Endodermal cell (in vitro differentiated cells): ENCODE data around the gene DNAH8. TPM values are rescaled to one million over a fixed set of nuclear protein-coding genes. Genes with fewer than 3 reads are reported as not detected.
"Not testable (repeated sequence)": the region's sequence is repeated elsewhere in the genome, so short reads cannot be mapped to it uniquely, and the experiment has no call there.

ENCODE experiments used
- DNase-seq: peaks from one replicate; pipeline ENCODE4 v3.0.0-alpha.2; 2017
- H3K27ac ChIP-seq: 2 replicates; pipeline ENCODE4 v1.5.1; 2013; ENCODE audit warnings: mild to moderate bottlenecking, low read depth, low read length, moderate library complexity
- H3K27me3 ChIP-seq: 2 replicates; pipeline ENCODE4 v1.6.1; 2013; ENCODE audit warnings: mild to moderate bottlenecking, low read length, moderate library complexity; ENCODE audit not compliant: insufficient read depth, control insufficient read depth, poor library complexity, severe bottlenecking
- H3K36me3 ChIP-seq: 2 replicates; pipeline ENCODE4 v1.7.0; 2013; ENCODE audit warnings: mild to moderate bottlenecking, low read length, moderate library complexity; ENCODE audit not compliant: control insufficient read depth, insufficient read depth
- H3K4me1 ChIP-seq: one replicate; pipeline ENCODE4 v1.7.0; 2013; ENCODE audit warnings: low read length; ENCODE audit not compliant: control insufficient read depth, insufficient read depth
- H3K4me3 ChIP-seq: 2 replicates; pipeline ENCODE4 v1.5.1; 2013; ENCODE audit warnings: mild to moderate bottlenecking, low read length, moderate library complexity
- H3K9ac ChIP-seq: 2 replicates; pipeline ENCODE4 v1.6.1; 2013; ENCODE audit warnings: mild to moderate bottlenecking, low read length, moderate library complexity; ENCODE audit not compliant: poor library complexity, severe bottlenecking; ENCODE audit errors: extremely low read depth
- H3K9me3 ChIP-seq: 2 replicates; pipeline ENCODE4 v1.6.1; 2013; ENCODE audit warnings: mild to moderate bottlenecking, low read length, moderate library complexity; ENCODE audit not compliant: control insufficient read depth
- H3K27ac Mint-ChIP-seq: 2 replicates; pipeline ENCODE4 v1.8.0; 2020; ENCODE audit warnings: mixed read lengths
- H3K27me3 Mint-ChIP-seq: 2 replicates; pipeline ENCODE4 v1.8.0; 2021; ENCODE audit warnings: mild to moderate bottlenecking, mixed read lengths; ENCODE audit not compliant: insufficient read depth
- H3K36me3 Mint-ChIP-seq: 2 replicates; pipeline ENCODE4 v1.8.0; 2020; ENCODE audit warnings: low read depth, mixed read lengths
- H3K4me1 Mint-ChIP-seq: 2 replicates; pipeline ENCODE4 v1.8.0; 2020; ENCODE audit warnings: mixed read lengths
- H3K4me3 Mint-ChIP-seq: 2 replicates; pipeline ENCODE4 v1.8.0; 2020; ENCODE audit warnings: mild to moderate bottlenecking, moderate library complexity, mixed read lengths
- H3K9me3 Mint-ChIP-seq: 2 replicates; pipeline ENCODE4 v1.8.0; 2020; ENCODE audit warnings: mild to moderate bottlenecking, mixed read lengths
- CTCF ChIP-seq: fragments of 200-600 bp; sonication (generic); conservative IDR thresholded peaks from 2 replicates; pipeline ENCODE4 v1.5.0; 2021; ENCODE audit warnings: antibody characterized with exemption, mild to moderate bottlenecking
- WGBS, 2 experiments: methylation state at CpG; one replicate each; pipeline versions ENCODE4 v1.1.5 to v1.1.7; 2013; ENCODE audit warnings: missing lambda C conversion rate in 2 of 2, mixed read lengths in 1 of 2; ENCODE audit not compliant: insufficient coverage in 1 of 2, insufficient read length in 1 of 2; 5-methylcytosine and 5-hydroxymethylcytosine counted together
- total RNA-seq, 2 donors: library from RNA; stranded (reverse); fragmentation: NEBNext Ultra II Directional in 1 of 2; extraction: Animal tissue kit (Norgen Biotek cat#: 25700) in 1 of 2; gene quantifications; 2 replicates in 1 of 2; 3 replicates in 1 of 2; pipeline ENCODE4 v1.2.1, GENCODE V29; 2021

Gene DNAH8
- total RNA-seq, 2 donors from 2014 or later = not detected

GRCh38 chr6:38871741-38872568 lies 156.8 kb downstream of the DNAH8 start:
- Mint-ChIP-seq H3K27me3 (no peaks in the 10 kb centered on the region), H3K9me3 (no peaks in the 10 kb centered on the region), H3K36me3 (no peaks in the 10 kb centered on the region), H3K4me1 (no peaks in the 10 kb centered on the region), H3K4me3 (no peak overlapping the region), H3K27ac (no peak overlapping the region)
- WGBS, 2 experiments = 39 to 45% methylated on average over 10 to 15 of the region's 15 CpGs
- no peaks in the 10 kb centered on the region for H3K4me1 ChIP-seq
- no peak overlapping the region for H3K9ac ChIP-seq
- H3K4me3 ChIP-seq = no peak overlapping the region
- H3K27ac ChIP-seq = no peak overlapping the region
- DNase-seq = peak; percentile 90
- H3K27me3 ChIP-seq = no peaks in the 10 kb centered on the region
- H3K9me3 ChIP-seq = no peaks in the 10 kb centered on the region
- peak; percentile 97 for TF ChIP-seq CTCF
- no peaks in the 10 kb centered on the region for H3K36me3 ChIP-seq

GRCh38 chr6:38873001-38873400 lies 157.9 kb downstream of the DNAH8 start:
- H3K9me3 ChIP-seq = no peaks in the 10 kb centered on the region
- no peak overlapping the region for H3K27ac ChIP-seq
- H3K9me3 Mint-ChIP-seq = no peaks in the 10 kb centered on the region
- no peak for TF ChIP-seq CTCF
- no peak overlapping the region for H3K27ac Mint-ChIP-seq
- no peaks in the 10 kb centered on the region for H3K27me3 ChIP-seq
- no peaks in the 10 kb centered on the region for H3K4me1 Mint-ChIP-seq
- H3K4me3 Mint-ChIP-seq = no peak overlapping the region
- no peaks in the 10 kb centered on the region for H3K36me3 Mint-ChIP-seq
- DNase-seq = no peak
- H3K36me3 ChIP-seq = no peaks in the 10 kb centered on the region
- H3K27me3 Mint-ChIP-seq = no peaks in the 10 kb centered on the region
- no peak overlapping the region for H3K9ac ChIP-seq
- no peak overlapping the region for H3K4me3 ChIP-seq
- H3K4me1 ChIP-seq = no peaks in the 10 kb centered on the region
- WGBS, 2 experiments = 79 to 85% methylated on average over 5 to 6 of the region's 6 CpGs

- not testable (repeated sequence) for H3K4me1 ChIP-seq, H3K4me3 ChIP-seq, H3K27me3 ChIP-seq, H3K4me3 Mint-ChIP-seq, H3K9ac ChIP-seq, H3K36me3 ChIP-seq, H3K27me3 Mint-ChIP-seq, DNase-seq, H3K36me3 Mint-ChIP-seq, H3K4me1 Mint-ChIP-seq, H3K27ac Mint-ChIP-seq, H3K9me3 Mint-ChIP-seq, H3K9me3 ChIP-seq, H3K27ac ChIP-seq
- 67% methylated on average over 1 of the region's 1 CpG; no CpG with 5 or more reads in 1 of the 2 experiments for WGBS, 2 experiments
Measured at GRCh38 chr6:38873816-38874215, 158.7 kb downstream of the DNAH8 start.
